BLaER1 (cell line): ENCODE measurements around the gene IL19.
A peak's percentile ranks its signal among the peaks of the same experiment; 100 is the strongest.

ENCODE experiments used
- H3K27ac ChIP-seq: shearing (Covaris generic); formaldehyde crosslinking; 2 replicates; pipeline ENCODE4 v1.8.1; 2022
- H3K27me3 ChIP-seq: shearing (Covaris generic); formaldehyde crosslinking; 2 replicates; pipeline ENCODE4 v1.8.1; 2022
- H3K36me3 ChIP-seq: shearing (Covaris generic); formaldehyde crosslinking; 2 replicates; pipeline ENCODE4 v1.8.1; 2022
- H3K4me1 ChIP-seq: shearing (Covaris generic); formaldehyde crosslinking; 2 replicates; pipeline ENCODE4 v1.8.1; 2022
- H3K4me2 ChIP-seq: shearing (Covaris generic); formaldehyde crosslinking; 2 replicates; pipeline ENCODE4 v1.8.1; 2022
- H3K4me3 ChIP-seq: shearing (Covaris generic); formaldehyde crosslinking; 2 replicates; pipeline ENCODE4 v1.8.1; 2022
- H3K9ac ChIP-seq: shearing (Covaris generic); formaldehyde crosslinking; 2 replicates; pipeline ENCODE4 v1.8.1; 2022
- H3K9me3 ChIP-seq: shearing (Covaris generic); formaldehyde crosslinking; 2 replicates; pipeline ENCODE4 v1.8.1; 2022
- H4K20me1 ChIP-seq: shearing (Covaris generic); formaldehyde crosslinking; 2 replicates; pipeline ENCODE4 v1.8.1; 2022
- Cebpa-rat ChIP-seq: shearing (Covaris generic); IDR thresholded peaks from 2 replicates; pipeline ENCODE4 v1.8.1; 2022

The IL19 gene

GRCh38 chr1:206882555-206882954, 112.0 kb downstream of the IL19 start:
- Histone ChIP-seq H3K9me3 (peaks cover 24% of the 10 kb centered on the region), H3K27ac (no peak overlapping the region), H3K27me3 (no peaks in the 10 kb centered on the region), H3K36me3 (no peaks in the 10 kb centered on the region), H4K20me1 (no peaks in the 10 kb centered on the region), H3K4me2 (no peak overlapping the region), H3K4me1 (no peaks in the 10 kb centered on the region), H3K4me3 (no peak overlapping the region), H3K9ac (no peak overlapping the region)
- no peak for TF ChIP-seq Cebpa-rat

DNA sequence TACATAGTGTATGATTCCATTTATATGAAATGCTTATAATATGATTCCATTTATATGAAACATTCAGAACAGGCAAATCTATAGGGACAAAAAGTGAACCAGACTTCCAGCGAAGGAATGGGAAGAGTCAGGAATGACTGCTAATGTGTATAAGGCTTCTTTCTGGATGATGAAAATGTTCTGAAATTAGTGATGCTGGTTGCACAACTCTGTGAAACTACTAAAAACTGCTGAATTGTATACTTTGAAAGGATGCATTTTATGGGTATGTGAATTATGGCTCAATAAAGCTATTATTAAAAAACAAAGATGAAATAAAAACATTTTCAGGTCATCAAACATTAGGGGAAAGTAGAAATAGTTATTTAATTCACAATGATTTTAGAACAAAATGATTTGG, 112.6 kb downstream of the IL19 start:
- TF ChIP-seq Cebpa-rat, result no peak
- Histone ChIP-seq H3K4me3 (no peak overlapping the region), H3K36me3 (no peaks in the 10 kb centered on the region), H3K4me1 (no peaks in the 10 kb centered on the region), H3K27ac (no peak overlapping the region), H3K9me3 (peaks cover 18% of the 10 kb centered on the region), H3K27me3 (no peaks in the 10 kb centered on the region), H3K4me2 (no peak overlapping the region), H4K20me1 (no peaks in the 10 kb centered on the region), H3K9ac (no peak overlapping the region)

DNA sequence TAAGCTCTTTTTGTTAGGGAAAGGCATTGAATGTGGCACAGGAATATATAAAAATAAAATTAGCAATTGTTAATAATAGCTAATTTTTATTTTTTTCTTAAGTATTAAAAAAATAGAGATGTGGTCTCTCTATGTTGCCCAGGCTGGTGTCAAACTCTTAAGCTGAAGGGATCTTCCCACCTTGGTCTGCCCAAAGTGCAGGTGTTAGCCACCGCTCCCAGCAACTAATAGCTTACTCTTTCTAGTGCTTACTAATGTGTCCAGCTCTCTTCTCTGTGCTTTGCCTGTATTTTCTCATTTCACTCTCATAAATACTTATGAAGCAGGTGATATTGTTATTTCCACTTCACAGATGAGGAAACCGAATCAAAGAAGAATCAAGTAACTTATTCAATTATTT, 113.3 kb downstream of the IL19 start:
- H3K4me1 ChIP-seq, result no peaks in the 10 kb centered on the region
- no peaks in the 10 kb centered on the region for H3K27me3 ChIP-seq
- no peaks in the 10 kb centered on the region for H4K20me1 ChIP-seq
- H3K4me2 ChIP-seq, result no peak overlapping the region
- no peak overlapping the region for H3K27ac ChIP-seq
- H3K9ac ChIP-seq, result no peak overlapping the region
- no peak for TF ChIP-seq Cebpa-rat
- peaks cover 12% of the 10 kb centered on the region for H3K9me3 ChIP-seq
- no peaks in the 10 kb centered on the region for H3K36me3 ChIP-seq
- no peak overlapping the region for H3K4me3 ChIP-seq

GRCh38 chr1:206885341-206886060, 114.9 kb downstream of the IL19 start:
- Histone ChIP-seq H3K4me2 (no peak overlapping the region), H3K4me3 (no peak overlapping the region), H3K27ac (no peak overlapping the region)

DNA sequence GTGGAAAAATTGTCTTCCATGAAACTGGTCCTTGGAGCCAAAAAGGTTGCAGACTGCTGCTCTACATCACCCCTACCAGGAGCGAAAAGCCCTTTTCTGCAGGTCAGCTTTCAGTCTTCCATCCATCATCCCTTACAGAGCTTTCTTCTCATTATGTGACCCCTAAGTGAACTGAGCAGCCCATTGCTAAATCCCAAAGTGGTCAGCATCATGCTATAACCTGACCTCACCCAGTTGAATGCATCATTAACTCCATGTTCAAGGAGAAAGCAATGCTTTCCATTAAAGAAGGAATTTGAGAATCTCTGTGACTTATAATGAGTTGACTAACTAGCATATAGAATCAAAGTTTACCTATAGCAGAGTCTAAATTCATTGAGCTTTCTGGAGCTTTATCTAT, 116.3 kb downstream of the IL19 start:
- Histone ChIP-seq H4K20me1 (no peaks in the 10 kb centered on the region), H3K4me3 (no peak overlapping the region), H3K27me3 (no peaks in the 10 kb centered on the region), H3K4me1 (peaks cover 19% of the 10 kb centered on the region), H3K36me3 (no peaks in the 10 kb centered on the region), H3K9ac (no peak overlapping the region), H3K4me2 (no peak overlapping the region), H3K27ac (no peak overlapping the region), H3K9me3 (peaks cover 9% of the 10 kb centered on the region; the same call in 1 of the 2 replicates)
- no peak for TF ChIP-seq Cebpa-rat

More at GRCh38 chr1:206885341-206886060, 114.9 kb downstream of the IL19 start:
- Histone ChIP-seq H3K9ac (no peak overlapping the region), H3K4me1 (peaks cover 6% of the 10 kb centered on the region), H3K36me3 (no peaks in the 10 kb centered on the region), H3K27me3 (no peaks in the 10 kb centered on the region), H3K9me3 (no peaks in the 10 kb centered on the region), H4K20me1 (no peaks in the 10 kb centered on the region)
- TF ChIP-seq Cebpa-rat, result no peak

GRCh38 chr1:206887701-206888100, 117.1 kb downstream of the IL19 start:
- Histone ChIP-seq H3K36me3 (no peaks in the 10 kb centered on the region), H4K20me1 (no peaks in the 10 kb centered on the region), H3K4me3 (no peak overlapping the region), H3K4me1 (peaks cover 20% of the 10 kb centered on the region), H3K27ac (no peak overlapping the region), H3K9me3 (peaks cover 9% of the 10 kb centered on the region; the same call in 1 of the 2 replicates), H3K9ac (no peak overlapping the region), H3K27me3 (no peaks in the 10 kb centered on the region), H3K4me2 (no peak overlapping the region)
- no peak for TF ChIP-seq Cebpa-rat

DNA sequence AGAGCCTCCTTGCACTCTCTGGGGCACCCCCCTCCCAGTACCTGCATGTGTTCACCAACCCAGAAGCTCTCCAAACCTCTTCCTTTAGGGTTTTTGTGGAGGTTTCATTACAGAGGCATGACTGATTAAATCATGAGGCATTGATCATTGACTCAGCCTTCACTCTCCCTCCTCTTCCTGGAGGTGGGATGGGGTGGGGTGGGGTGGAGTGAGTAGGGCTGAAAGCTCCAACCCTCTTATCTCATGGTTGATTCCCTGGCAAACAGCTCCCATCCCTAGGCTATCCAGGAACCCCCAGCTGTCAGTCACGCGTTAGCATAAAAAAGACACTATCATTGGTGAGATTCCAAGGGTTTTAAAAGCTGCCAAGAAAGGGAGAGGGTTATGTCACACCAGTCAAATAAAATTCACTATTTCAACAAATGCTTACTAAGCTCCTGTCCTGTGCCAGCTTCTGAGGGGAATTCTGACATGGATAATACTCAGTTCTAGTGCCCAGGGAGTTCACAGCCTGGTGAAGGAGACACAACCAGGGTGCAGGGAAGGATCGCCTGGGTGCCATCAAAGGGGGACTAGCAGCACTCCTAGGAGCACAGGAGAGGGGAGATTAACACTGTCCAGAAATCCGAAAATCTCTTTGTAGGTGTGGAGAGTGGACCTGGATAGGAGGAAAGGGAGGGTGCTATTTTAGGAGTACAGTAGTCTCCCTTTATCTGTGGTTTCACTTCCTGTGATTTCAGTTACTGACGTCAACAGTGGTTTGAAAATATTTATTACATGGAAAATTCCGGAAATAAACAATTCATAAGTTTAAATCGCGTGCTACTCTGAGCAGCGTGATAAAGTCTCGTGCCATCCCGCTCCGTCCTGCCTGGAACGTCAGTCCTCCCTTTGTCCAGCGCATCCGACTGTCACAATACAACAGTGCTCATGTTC, 119.8 kb downstream of the IL19 start:
- H3K9ac ChIP-seq, result no peak overlapping the region
- no peak for TF ChIP-seq Cebpa-rat
- peak overlapping the region; percentile 61 for H3K4me2 ChIP-seq
- no peaks in the 10 kb centered on the region for H4K20me1 ChIP-seq
- no peak overlapping the region for H3K4me3 ChIP-seq
- peak overlapping the region; percentile 48; the same call in 1 of the 2 replicates for H3K27ac ChIP-seq
- H3K27me3 ChIP-seq, result no peaks in the 10 kb centered on the region
- H3K4me1 ChIP-seq, result peaks cover 20% of the 10 kb centered on the region
- no peaks in the 10 kb centered on the region for H3K36me3 ChIP-seq
- peaks cover 9% of the 10 kb centered on the region; the same call in 1 of the 2 replicates for H3K9me3 ChIP-seq

DNA sequence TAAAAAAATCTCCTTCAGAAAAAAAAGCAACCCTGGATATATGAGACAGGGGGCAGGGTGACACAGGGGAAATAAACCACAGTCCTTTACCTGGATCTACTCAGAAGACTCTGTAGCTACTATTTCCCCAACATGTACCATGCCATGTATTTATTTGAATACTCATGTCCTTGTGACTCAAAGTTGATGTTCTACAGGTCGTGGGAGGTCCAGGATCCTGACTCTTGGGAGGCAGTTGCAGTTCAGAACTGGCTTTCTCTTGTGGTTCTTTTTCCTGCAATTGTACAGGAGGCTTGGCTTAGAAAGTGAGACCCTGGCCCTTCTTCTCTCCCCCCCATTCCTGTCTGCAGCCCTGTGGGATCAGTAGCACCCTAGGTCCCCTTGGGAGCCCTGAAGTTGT, 120.8 kb downstream of the IL19 start:
- Histone ChIP-seq H4K20me1 (no peaks in the 10 kb centered on the region), H3K4me2 (peak overlapping the region; percentile 61), H3K27me3 (no peaks in the 10 kb centered on the region), H3K4me3 (no peak overlapping the region), H3K4me1 (peaks cover 21% of the 10 kb centered on the region), H3K27ac (no peak overlapping the region), H3K9me3 (peaks cover 9% of the 10 kb centered on the region; the same call in 1 of the 2 replicates), H3K36me3 (no peaks in the 10 kb centered on the region), H3K9ac (no peak overlapping the region)
- TF ChIP-seq Cebpa-rat, result no peak
